GM20000 (cell line): ENCODE results near the gene ZNF599.

Source experiments
- DNase-seq: peaks from one replicate; pipeline ENCODE4 v3.0.0; 2012; ENCODE audit warnings: low spot score
- TF ChIP-seq, protein P1 (sequence below): IDR thresholded peaks from 2 replicates; pipeline ENCODE4 v1.5.1; 2012; ENCODE audit warnings: mild to moderate bottlenecking, control low read depth; ENCODE audit errors: extremely low read depth, missing control alignments

Gene ZNF599

GRCh38 chr19:34774857-34775256 is 1.8 kb upstream of the ZNF599 start:
- DNase-seq: no peak
- TF ChIP-seq, protein P1, sequence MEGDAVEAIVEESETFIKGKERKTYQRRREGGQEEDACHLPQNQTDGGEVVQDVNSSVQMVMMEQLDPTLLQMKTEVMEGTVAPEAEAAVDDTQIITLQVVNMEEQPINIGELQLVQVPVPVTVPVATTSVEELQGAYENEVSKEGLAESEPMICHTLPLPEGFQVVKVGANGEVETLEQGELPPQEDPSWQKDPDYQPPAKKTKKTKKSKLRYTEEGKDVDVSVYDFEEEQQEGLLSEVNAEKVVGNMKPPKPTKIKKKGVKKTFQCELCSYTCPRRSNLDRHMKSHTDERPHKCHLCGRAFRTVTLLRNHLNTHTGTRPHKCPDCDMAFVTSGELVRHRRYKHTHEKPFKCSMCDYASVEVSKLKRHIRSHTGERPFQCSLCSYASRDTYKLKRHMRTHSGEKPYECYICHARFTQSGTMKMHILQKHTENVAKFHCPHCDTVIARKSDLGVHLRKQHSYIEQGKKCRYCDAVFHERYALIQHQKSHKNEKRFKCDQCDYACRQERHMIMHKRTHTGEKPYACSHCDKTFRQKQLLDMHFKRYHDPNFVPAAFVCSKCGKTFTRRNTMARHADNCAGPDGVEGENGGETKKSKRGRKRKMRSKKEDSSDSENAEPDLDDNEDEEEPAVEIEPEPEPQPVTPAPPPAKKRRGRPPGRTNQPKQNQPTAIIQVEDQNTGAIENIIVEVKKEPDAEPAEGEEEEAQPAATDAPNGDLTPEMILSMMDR: no peak

GRCh38 chr19:34773555-34773864 is 495 bp upstream of the ZNF599 start:
- no peak for DNase-seq

GRCh38 chr19:34767951-34768350 is 5.1 kb downstream of the ZNF599 start:
- TF ChIP-seq, protein P1: no peak

More at GRCh38 chr19:34773555-34773864, 495 bp upstream of the ZNF599 start:
- TF ChIP-seq, protein P1: no peak

GRCh38 chr19:34766386-34766785 is 6.6 kb downstream of the ZNF599 start:
- no peak for DNase-seq
- TF ChIP-seq, protein P1: no peak

More at GRCh38 chr19:34767951-34768350, 5.1 kb downstream of the ZNF599 start:
- no peak for DNase-seq

GRCh38 chr19:34759218-34759917 is 13.6 kb downstream of the ZNF599 start:
- no peak for DNase-seq
- TF ChIP-seq, protein P1: no peak

DNA sequence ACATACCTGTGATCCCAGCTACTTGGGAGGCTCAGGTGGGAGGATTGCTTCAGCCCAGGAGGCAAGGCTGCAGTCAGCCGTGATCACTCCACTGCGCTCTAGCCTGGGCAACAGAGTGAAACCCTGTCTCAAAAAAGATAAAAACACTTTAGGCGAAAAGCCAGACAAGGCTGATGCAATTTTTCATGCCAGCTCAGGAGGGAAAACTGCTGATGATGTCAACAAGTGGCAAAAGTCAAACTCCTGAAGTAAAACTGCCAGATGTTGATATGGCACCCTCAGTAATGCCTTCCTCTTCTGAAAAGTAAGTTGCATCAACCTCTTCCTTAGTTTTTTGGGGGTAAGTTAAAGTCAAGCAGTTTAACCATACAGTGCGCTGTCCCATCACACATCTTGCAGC is 15.6 kb downstream of the ZNF599 start:
- TF ChIP-seq, protein P1: no peak

GRCh38 chr19:34744896-34745690 is 27.9 kb downstream of the ZNF599 start:
- no peak for DNase-seq
- TF ChIP-seq, protein P1: no peak

More for the DNA sequence above, 15.6 kb downstream of the ZNF599 start:
- no peak for DNase-seq
